C1 segment of cervical spinal cord (tissue), 14 donors: ENCODE measurements around the gene NVL.
A peak's percentile ranks its signal among the peaks of the same experiment; 100 is the strongest.
"Not testable (repeated sequence)": the region's sequence is repeated elsewhere in the genome, so short reads cannot be mapped to it uniquely, and the experiment has no call there.

Experiments used
- DNase-seq, 14 donors: peaks; one replicate each; lab custom pipeline; 2025; lab: John Stamatoyannopoulos, UW

The NVL gene

GRCh38 chr1:224338150-224338838, 8.3 kb upstream of the NVL start:
- DNase-seq: no peak

DNA sequence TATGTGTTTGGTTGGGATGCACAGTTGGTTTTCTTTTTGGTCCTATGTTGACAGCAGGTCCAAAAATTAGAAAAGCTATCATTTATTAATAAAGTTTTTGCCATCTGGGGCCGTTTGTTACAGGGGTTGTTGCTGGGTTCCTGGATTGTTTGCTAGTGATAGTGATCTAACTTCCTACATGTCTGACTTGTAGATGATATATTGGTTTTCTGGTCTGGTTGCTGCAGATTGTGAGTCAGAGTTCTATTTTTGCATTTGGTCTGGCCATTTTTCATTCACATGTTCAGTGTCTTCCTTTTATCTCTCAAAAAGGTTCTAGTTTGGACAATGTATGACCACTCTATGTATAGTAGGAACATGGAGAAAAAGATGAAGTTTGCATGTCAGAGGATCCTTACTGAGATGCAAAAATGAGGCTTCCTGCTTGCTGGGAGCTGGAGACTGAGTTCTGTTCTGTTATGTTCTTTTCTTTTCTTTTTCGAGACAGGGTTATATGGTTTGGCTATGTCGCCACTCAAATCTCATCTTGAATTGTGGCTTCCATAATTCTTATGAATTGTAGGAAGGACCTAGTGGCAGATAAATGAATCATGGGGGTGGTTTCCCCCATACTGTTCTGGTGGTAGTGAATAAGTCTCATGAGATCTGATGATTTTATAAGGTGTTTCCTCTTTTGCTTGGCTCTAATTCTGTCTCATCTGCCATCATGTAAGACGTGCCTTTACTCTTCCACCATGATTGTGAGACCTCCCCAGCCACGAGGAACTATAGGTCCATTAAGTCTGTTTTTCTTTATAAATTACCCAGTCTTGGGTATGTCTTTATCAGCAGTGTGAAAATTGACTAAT, 4.2 kb upstream of the NVL start:
- no peak for DNase-seq

GRCh38 chr1:224333309-224333926, 3.4 kb upstream of the NVL start:
- DNase-seq: peak in 2 of 14 donors; percentile 16 to 28

GRCh38 chr1:224331824-224332223, 1.9 kb upstream of the NVL start:
- DNase-seq: no peak

- no peak for DNase-seq
Measured at GRCh38 chr1:224331326-224331725, 1.4 kb upstream of the NVL start.

GRCh38 chr1:224329484-224329841, 509 bp downstream of the NVL start:
- DNase-seq: no peak

- no peak for DNase-seq
Measured at GRCh38 chr1:224328644-224329043, 1.3 kb downstream of the NVL start.

DNA sequence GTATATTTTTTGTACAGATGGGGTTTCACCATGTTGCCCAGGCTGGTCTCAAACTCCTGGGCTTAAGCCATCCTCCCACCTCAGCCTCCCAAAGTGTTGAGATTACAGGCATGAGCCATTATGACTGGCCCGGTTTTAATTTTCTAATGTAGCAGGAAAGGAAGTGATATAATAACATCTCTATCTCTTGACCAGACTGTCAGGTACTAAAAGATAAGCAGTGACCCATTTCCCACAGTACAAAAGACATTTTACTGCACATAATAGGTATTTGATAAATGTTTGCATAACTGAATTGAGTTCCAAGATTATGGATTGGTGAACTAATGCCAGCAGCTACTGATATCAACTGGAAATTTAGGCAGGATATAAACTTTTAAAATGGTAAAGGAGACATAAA, 4.0 kb downstream of the NVL start:
- no peak for DNase-seq

DNA sequence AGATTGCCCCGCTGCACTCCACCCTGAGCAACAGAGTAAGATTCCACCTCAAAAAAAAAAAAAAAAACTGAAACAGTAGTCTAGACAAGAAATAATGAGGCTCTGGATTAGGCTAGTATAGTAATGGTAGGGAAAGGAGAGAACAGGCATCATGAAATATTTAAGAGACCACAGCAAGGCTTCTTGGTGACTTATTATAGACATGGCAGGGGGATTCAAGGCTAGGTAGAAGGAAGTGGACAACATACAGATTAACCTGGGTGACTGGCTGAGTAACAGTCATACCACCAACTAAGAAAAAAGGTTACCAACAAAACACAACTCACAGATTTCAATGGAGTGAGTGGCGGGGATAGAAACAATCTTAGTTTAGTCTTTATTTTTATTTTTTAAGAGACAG, 8.3 kb downstream of the NVL start:
- DNase-seq: no peak

- DNase-seq: no peak
Measured at GRCh38 chr1:224317383-224318045, 12.5 kb downstream of the NVL start.

DNA sequence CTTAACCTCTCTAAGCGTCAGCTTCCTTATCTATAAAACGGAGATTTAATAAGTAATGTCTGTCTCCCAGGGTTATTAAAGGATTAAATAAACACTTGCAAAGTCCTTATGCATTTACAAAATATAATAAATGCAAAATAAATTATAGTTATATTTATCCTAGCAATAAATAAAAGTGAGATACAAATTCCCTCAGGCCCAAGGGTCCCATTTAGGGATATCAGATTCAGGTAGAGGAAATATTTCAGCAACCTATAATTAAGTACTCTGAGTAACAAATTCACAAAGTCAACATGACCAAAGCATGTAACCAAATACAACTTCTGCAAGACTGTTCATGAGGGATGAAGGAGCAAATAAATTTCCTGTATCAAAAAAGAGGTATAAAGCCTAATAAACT, 17.9 kb downstream of the NVL start:
- DNase-seq: no peak

- DNase-seq: not testable (repeated sequence)
Measured at GRCh38 chr1:224311503-224311902, 18.5 kb downstream of the NVL start.

- no peak for DNase-seq
Measured at GRCh38 chr1:224308064-224308463, 21.9 kb downstream of the NVL start.

GRCh38 chr1:224304767-224305166, 25.2 kb downstream of the NVL start:
- no peak for DNase-seq

DNA sequence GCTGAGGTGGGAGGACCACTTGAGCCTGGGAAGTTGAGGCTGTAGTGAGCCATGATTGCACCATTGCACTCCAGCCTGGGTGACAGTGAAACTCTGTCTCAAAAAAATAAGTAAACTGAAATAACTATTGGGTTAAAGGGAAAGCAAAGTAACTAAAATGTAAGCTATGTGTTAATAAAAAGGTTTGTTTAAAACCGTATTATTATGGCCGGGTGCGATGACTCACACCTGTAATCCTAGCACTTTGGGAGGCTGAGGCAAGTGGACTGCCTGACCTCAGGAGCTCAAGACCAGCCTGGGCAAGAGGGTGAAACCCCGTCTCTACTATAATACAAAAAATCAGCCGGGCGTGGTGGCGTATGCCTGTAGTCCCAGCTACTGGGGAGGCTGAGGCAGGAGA, 27.0 kb downstream of the NVL start:
- no peak for DNase-seq

DNA sequence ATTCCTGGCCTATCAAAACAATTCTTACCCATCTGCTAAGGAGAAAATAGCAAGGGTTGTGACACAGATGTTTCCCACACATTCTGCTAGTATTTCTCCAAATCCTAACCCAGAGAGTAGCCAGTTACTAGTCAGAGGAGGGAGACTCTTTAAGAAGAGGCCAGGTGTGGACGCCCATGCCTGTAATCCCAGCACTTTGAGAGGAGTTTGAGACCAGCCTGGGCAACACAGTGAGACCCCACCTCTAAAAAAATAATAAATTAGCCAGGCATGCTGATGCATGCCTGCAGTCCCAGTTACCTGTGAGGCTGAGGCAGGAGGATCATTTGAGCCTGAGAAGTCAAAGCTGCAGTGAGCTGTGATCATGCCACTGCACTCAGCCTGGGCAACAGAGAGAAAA, 28.6 kb downstream of the NVL start:
- no peak for DNase-seq

DNA sequence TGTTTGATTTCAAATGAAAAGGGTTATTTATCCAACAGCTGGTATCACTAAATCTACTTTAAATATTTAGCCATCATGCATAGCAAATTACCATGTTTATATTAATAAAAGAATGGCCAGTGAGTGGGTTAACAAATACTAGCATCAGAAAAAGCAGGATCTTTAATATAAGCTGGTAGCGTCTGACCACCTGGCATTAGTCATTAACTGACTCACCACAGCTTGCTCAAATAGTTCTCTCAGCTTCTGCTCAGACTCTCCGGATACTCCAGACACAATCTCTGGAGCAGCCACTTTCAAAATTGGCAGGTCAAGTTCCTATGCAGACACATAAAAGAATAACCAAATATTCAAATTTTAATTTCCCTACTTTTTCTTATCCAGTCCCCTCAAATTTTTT, 29.6 kb downstream of the NVL start:
- no peak for DNase-seq

GRCh38 chr1:224298346-224299330, 31.3 kb downstream of the NVL start:
- DNase-seq: no peak

GRCh38 chr1:224294775-224295174, 35.2 kb downstream of the NVL start:
- no peak for DNase-seq

GRCh38 chr1:224292419-224292818, 37.6 kb downstream of the NVL start:
- DNase-seq: no peak

GRCh38 chr1:224289396-224289795, 40.6 kb downstream of the NVL start:
- DNase-seq: peak in 2 of 14 donors; percentile 1
